ENCODE results near the gene CEP85L.

- TF ChIP-seq, protein P1, sequence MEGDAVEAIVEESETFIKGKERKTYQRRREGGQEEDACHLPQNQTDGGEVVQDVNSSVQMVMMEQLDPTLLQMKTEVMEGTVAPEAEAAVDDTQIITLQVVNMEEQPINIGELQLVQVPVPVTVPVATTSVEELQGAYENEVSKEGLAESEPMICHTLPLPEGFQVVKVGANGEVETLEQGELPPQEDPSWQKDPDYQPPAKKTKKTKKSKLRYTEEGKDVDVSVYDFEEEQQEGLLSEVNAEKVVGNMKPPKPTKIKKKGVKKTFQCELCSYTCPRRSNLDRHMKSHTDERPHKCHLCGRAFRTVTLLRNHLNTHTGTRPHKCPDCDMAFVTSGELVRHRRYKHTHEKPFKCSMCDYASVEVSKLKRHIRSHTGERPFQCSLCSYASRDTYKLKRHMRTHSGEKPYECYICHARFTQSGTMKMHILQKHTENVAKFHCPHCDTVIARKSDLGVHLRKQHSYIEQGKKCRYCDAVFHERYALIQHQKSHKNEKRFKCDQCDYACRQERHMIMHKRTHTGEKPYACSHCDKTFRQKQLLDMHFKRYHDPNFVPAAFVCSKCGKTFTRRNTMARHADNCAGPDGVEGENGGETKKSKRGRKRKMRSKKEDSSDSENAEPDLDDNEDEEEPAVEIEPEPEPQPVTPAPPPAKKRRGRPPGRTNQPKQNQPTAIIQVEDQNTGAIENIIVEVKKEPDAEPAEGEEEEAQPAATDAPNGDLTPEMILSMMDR (CRISPR knock-in tag; IDR thresholded peaks at IDR 0.05): no peak
- TF ChIP-seq, protein P2, sequence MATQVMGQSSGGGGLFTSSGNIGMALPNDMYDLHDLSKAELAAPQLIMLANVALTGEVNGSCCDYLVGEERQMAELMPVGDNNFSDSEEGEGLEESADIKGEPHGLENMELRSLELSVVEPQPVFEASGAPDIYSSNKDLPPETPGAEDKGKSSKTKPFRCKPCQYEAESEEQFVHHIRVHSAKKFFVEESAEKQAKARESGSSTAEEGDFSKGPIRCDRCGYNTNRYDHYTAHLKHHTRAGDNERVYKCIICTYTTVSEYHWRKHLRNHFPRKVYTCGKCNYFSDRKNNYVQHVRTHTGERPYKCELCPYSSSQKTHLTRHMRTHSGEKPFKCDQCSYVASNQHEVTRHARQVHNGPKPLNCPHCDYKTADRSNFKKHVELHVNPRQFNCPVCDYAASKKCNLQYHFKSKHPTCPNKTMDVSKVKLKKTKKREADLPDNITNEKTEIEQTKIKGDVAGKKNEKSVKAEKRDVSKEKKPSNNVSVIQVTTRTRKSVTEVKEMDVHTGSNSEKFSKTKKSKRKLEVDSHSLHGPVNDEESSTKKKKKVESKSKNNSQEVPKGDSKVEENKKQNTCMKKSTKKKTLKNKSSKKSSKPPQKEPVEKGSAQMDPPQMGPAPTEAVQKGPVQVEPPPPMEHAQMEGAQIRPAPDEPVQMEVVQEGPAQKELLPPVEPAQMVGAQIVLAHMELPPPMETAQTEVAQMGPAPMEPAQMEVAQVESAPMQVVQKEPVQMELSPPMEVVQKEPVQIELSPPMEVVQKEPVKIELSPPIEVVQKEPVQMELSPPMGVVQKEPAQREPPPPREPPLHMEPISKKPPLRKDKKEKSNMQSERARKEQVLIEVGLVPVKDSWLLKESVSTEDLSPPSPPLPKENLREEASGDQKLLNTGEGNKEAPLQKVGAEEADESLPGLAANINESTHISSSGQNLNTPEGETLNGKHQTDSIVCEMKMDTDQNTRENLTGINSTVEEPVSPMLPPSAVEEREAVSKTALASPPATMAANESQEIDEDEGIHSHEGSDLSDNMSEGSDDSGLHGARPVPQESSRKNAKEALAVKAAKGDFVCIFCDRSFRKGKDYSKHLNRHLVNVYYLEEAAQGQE (IDR thresholded peaks at IDR 0.05; ENCODE audit: borderline replicate concordance in 1 of 2, low read depth in 1 of 2, low read length in 2 of 2): no peak
- TF ChIP-seq TEAD2 (CRISPR knock-in tag; IDR thresholded peaks at IDR 0.05) (no peak), EP300 (IDR thresholded peaks at IDR 0.05; ENCODE audit: low read depth in 2 of 2, low read length in 2 of 2) (no peak), EP300 (CRISPR knock-in tag; IDR thresholded peaks at IDR 0.05; ENCODE audit: borderline replicate concordance) (no peak), ZNF556 (CRISPR knock-in tag; IDR thresholded peaks at IDR 0.05; ENCODE audit: borderline replicate concordance) (no peak), POLR2AphosphoS5 (IDR thresholded peaks at IDR 0.05; ENCODE audit: low read depth, low read length) (no peak), HDAC2 (CRISPR knock-in tag; IDR thresholded peaks at IDR 0.05) (no peak), POLR2A (IDR thresholded peaks at IDR 0.05; ENCODE audit: insufficient read depth in 1 of 2, low read depth in 2 of 2, low read length in 2 of 2) (no peak), FOSL2 (CRISPR knock-in tag; IDR thresholded peaks at IDR 0.05) (no peak)
These were observed 23.7 kb downstream of the CEP85L start for GRCh38 chr6:118627724-118628123.

All from HepG2 (cell line).